ENCODE results near the gene KLC1.

KLC1 gene

GRCh38 chr14:103721334-103722120 is 92.5 kb downstream of the KLC1 start:
- DNase-seq (ENCODE audit: low spot score) = no peak

- no peak for DNase-seq (ENCODE audit: low spot score)
Measured at GRCh38 chr14:103723748-103724081, 94.7 kb downstream of the KLC1 start.

GRCh38 chr14:103724116-103724515 is 95.1 kb downstream of the KLC1 start:
- peak; percentile 76 for DNase-seq (ENCODE audit: low spot score)

GRCh38 chr14:103725001-103725682 is 96.1 kb downstream of the KLC1 start:
- no peak for DNase-seq (ENCODE audit: low spot score)

- DNase-seq (ENCODE audit: low spot score) = no peak
Measured at GRCh38 chr14:103725739-103726395, 96.9 kb downstream of the KLC1 start.

- DNase-seq (ENCODE audit: low spot score) = no peak
Measured at GRCh38 chr14:103726474-103726873, 97.5 kb downstream of the KLC1 start.

GRCh38 chr14:103727313-103727980 is 98.4 kb downstream of the KLC1 start:
- no peak for DNase-seq (ENCODE audit: low spot score)

- no peak for DNase-seq (ENCODE audit: low spot score)
Measured at GRCh38 chr14:103728141-103728540, 99.1 kb downstream of the KLC1 start.

GRCh38 chr14:103728721-103729120 is 99.7 kb downstream of the KLC1 start:
- no peak for DNase-seq (ENCODE audit: low spot score)

- no peak for DNase-seq (ENCODE audit: low spot score)
Measured at GRCh38 chr14:103729496-103730448, 100.8 kb downstream of the KLC1 start.

- no peak for DNase-seq (ENCODE audit: low spot score)
Measured at GRCh38 chr14:103730490-103731035, 101.6 kb downstream of the KLC1 start.

GRCh38 chr14:103731481-103731880 is 102.5 kb downstream of the KLC1 start:
- no peak for DNase-seq (ENCODE audit: low spot score)

- no peak for DNase-seq (ENCODE audit: low spot score)
Measured at GRCh38 chr14:103731916-103732867, 103.2 kb downstream of the KLC1 start.

- DNase-seq (ENCODE audit: low spot score) = no peak
Measured at GRCh38 chr14:103732868-103733620, 104.0 kb downstream of the KLC1 start.

- DNase-seq (ENCODE audit: low spot score) = no peak
Measured at GRCh38 chr14:103733651-103734050, 104.6 kb downstream of the KLC1 start.

GRCh38 chr14:103734081-103734888 is 105.3 kb downstream of the KLC1 start:
- no peak for DNase-seq (ENCODE audit: low spot score)

GRCh38 chr14:103735022-103735421 is 106.0 kb downstream of the KLC1 start:
- no peak for DNase-seq (ENCODE audit: low spot score)

GRCh38 chr14:103735439-103735814 is 106.4 kb downstream of the KLC1 start:
- no peak for DNase-seq (ENCODE audit: low spot score)

Data from Ammon's horn (tissue), 1 donor.